Keratinocyte (primary cell): ENCODE results near the gene TERT. TPM values are rescaled to one million over a fixed set of nuclear protein-coding genes. Genes with fewer than 3 reads are reported as not detected.

ENCODE experiments used
- DNase-seq: peaks from one replicate; pipeline ENCODE4 v3.0.0-alpha.2; 2011; ENCODE audit warnings: low read depth, missing footprints, low spot score
- FAIRE-seq: peaks from 2 replicates; lab custom pipeline; 2011; peaks lifted over from hg19 to GRCh38; lab: Jason Lieb, UNC
- H2AFZ ChIP-seq: 2 replicates; pipeline ENCODE4 v1.6.0; 2012; ENCODE audit warnings: low read length, control low read depth, inconsistent platforms; ENCODE audit not compliant: control insufficient read depth
- H3K27ac ChIP-seq: 2 replicates; pipeline ENCODE4 v1.5.1; 2011; ENCODE audit warnings: low read length; ENCODE audit not compliant: control insufficient read depth, insufficient read depth
- H3K27me3 ChIP-seq: 3 replicates; pipeline ENCODE4 v1.6.0; 2011; ENCODE audit warnings: low read length; ENCODE audit not compliant: control insufficient read depth, insufficient read depth; ENCODE audit errors: extremely low read depth
- H3K36me3 ChIP-seq, 2 experiments: 2 replicates in 1 of 2; 3 replicates in 1 of 2; pipeline ENCODE4 v1.5.1; 2011; ENCODE audit warnings: low read length in 2 of 2, mild to moderate bottlenecking in 1 of 2; ENCODE audit not compliant: control insufficient read depth in 2 of 2, insufficient read depth in 2 of 2; ENCODE audit errors: extremely low read depth in 1 of 2
- H3K4me1 ChIP-seq: 3 replicates; pipeline ENCODE4 v1.5.1; 2011; ENCODE audit warnings: low read length; ENCODE audit not compliant: control insufficient read depth, insufficient read depth; ENCODE audit errors: extremely low read depth
- H3K4me2 ChIP-seq: 3 replicates; pipeline ENCODE4 v1.6.0; 2011; ENCODE audit warnings: low read depth, low read length; ENCODE audit not compliant: control insufficient read depth, insufficient read depth; ENCODE audit errors: extremely low read depth
- H3K4me3 ChIP-seq, 3 experiments: fragments of 200-600 bp in 1 of 3; sonication (generic) in 1 of 3; 2 replicates in 2 of 3; 3 replicates in 1 of 3; pipeline ENCODE4 v1.5.1; 2011 to 2016; ENCODE audit warnings: low read length in 3 of 3, mild to moderate bottlenecking in 3 of 3, control low read depth in 2 of 3, inconsistent platforms in 1 of 3, low read depth in 1 of 3, mixed read lengths in 1 of 3, mixed run types in 1 of 3, moderate library complexity in 1 of 3; ENCODE audit not compliant: control insufficient read depth in 2 of 3, insufficient read depth in 2 of 3; ENCODE audit errors: extremely low read depth in 1 of 3
- H3K79me2 ChIP-seq: 2 replicates; pipeline ENCODE4 v1.6.0; 2012; ENCODE audit warnings: low read length; ENCODE audit not compliant: control insufficient read depth, insufficient read depth
- H3K9ac ChIP-seq: 3 replicates; pipeline ENCODE4 v1.6.0; 2011; ENCODE audit warnings: low read length; ENCODE audit not compliant: control insufficient read depth, insufficient read depth; ENCODE audit errors: extremely low read depth
- H3K9me1 ChIP-seq: 3 replicates; pipeline ENCODE4 v1.6.0; 2011; ENCODE audit warnings: low read length; ENCODE audit not compliant: control insufficient read depth, insufficient read depth; ENCODE audit errors: extremely low read depth
- H3K9me3 ChIP-seq: 2 replicates; pipeline ENCODE4 v1.5.1; 2012; ENCODE audit warnings: low read depth, low read length; ENCODE audit not compliant: control insufficient read depth
- H4K20me1 ChIP-seq: 3 replicates; pipeline ENCODE4 v1.6.0; 2011; ENCODE audit warnings: low read length; ENCODE audit not compliant: control insufficient read depth, insufficient read depth; ENCODE audit errors: extremely low read depth
- EZH2 ChIP-seq: IDR thresholded peaks from one replicate; pipeline ENCODE4 v1.6.1; 2012; ENCODE audit warnings: inconsistent platforms, mild to moderate bottlenecking, low read length, moderate library complexity
- dilution Hi-C: fragments of 300-500 bp; cut with MboI; formaldehyde crosslinking; loops from one replicate; pipeline ENCODE4 v1.7.0; 2020; ENCODE audit warnings: low sequenced_read_pairs; ENCODE audit not compliant: extremely low pct_ligation_motif_present
- polyA plus RNA-seq, 5 experiments: library from polyadenylated mRNA; depleted of rRNA in 3 of 5; stranded (reverse) in 3 of 5; stranded (forward) in 1 of 5; unstranded in 1 of 5; fragments of >200 nt; gene quantifications; 1 replicate in 1 of 5; 2 replicates in 3 of 5; 3 replicates in 1 of 5; pipeline versions ENCODE4 v1.2.1 to v1.2.3, GENCODE V29; 2011 to 2012; ENCODE audit warnings: missing spikeins in 2 of 5, low read depth in 1 of 5, low replicate concordance in 1 of 5
- TF ChIP-seq, protein P1 (sequence below), 3 experiments: IDR thresholded peaks in 1 of 3; conservative IDR thresholded peaks in 1 of 3; optimal IDR thresholded peaks in 1 of 3; 2 replicates in 2 of 3; 3 replicates in 1 of 3; pipeline versions ENCODE3 to v1.5.1; 2011; ENCODE audit warnings: low read length in 3 of 3, mild to moderate bottlenecking in 3 of 3, moderate library complexity in 2 of 3, control low read depth in 1 of 3, inconsistent platforms in 1 of 3; ENCODE audit not compliant: insufficient read depth in 2 of 3; ENCODE audit errors: extremely low read depth in 1 of 3

The TERT gene
- polyA plus RNA-seq, 1 donor (not counting 4 experiments of a cell fraction or from before 2014, with no cell fraction given) = not detected

GRCh38 chr5:1216918-1217295 lies 78.0 kb downstream of the TERT start:
- DNase-seq (no peak), FAIRE-seq (no peak)
- H4K20me1 ChIP-seq = no peaks in the 10 kb centered on the region
- dilution Hi-C loops = no loop called here
- no peaks in the 10 kb centered on the region for H3K9me1 ChIP-seq
- no peak overlapping the region for H2AFZ ChIP-seq
- no peak overlapping the region for H3K9ac ChIP-seq
- no peaks in the 10 kb centered on the region for H3K36me3 ChIP-seq
- TF ChIP-seq EZH2 = no peak
- TF ChIP-seq, protein P1, sequence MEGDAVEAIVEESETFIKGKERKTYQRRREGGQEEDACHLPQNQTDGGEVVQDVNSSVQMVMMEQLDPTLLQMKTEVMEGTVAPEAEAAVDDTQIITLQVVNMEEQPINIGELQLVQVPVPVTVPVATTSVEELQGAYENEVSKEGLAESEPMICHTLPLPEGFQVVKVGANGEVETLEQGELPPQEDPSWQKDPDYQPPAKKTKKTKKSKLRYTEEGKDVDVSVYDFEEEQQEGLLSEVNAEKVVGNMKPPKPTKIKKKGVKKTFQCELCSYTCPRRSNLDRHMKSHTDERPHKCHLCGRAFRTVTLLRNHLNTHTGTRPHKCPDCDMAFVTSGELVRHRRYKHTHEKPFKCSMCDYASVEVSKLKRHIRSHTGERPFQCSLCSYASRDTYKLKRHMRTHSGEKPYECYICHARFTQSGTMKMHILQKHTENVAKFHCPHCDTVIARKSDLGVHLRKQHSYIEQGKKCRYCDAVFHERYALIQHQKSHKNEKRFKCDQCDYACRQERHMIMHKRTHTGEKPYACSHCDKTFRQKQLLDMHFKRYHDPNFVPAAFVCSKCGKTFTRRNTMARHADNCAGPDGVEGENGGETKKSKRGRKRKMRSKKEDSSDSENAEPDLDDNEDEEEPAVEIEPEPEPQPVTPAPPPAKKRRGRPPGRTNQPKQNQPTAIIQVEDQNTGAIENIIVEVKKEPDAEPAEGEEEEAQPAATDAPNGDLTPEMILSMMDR (optimal IDR thresholded peaks at IDR 0.05 in 1 of 3, IDR thresholded peaks at IDR 0.05 in 1 of 3, conservative IDR thresholded peaks at IDR 0.05 in 1 of 3; ENCODE audit: extremely low read depth in 1 of 3, insufficient read depth in 2 of 3, low read length in 3 of 3) = no peak
- H3K27ac ChIP-seq = no peak overlapping the region
- no peak overlapping the region for H3K4me2 ChIP-seq
- H3K79me2 ChIP-seq = no peaks in the 10 kb centered on the region
- H3K4me3 ChIP-seq = no peak overlapping the region
- peaks cover 17% of the 10 kb centered on the region for H3K9me3 ChIP-seq
- no peaks in the 10 kb centered on the region for H3K27me3 ChIP-seq
- no peaks in the 10 kb centered on the region for H3K4me1 ChIP-seq

GRCh38 chr5:1216211-1216917 lies 78.5 kb downstream of the TERT start:
- Histone ChIP-seq H3K9me1 (no peaks in the 10 kb centered on the region), H3K27me3 (no peaks in the 10 kb centered on the region), H3K4me2 (no peak overlapping the region), H3K9me3 (peaks cover 18% of the 10 kb centered on the region), H3K36me3 (no peaks in the 10 kb centered on the region), H4K20me1 (no peaks in the 10 kb centered on the region), H3K4me1 (no peaks in the 10 kb centered on the region), H3K27ac (no peak overlapping the region), H2AFZ (no peak overlapping the region), H3K4me3 (no peak overlapping the region), H3K9ac (no peak overlapping the region), H3K79me2 (no peaks in the 10 kb centered on the region)
- DNase-seq (no peak), FAIRE-seq (no peak)
- no peak for TF ChIP-seq EZH2
- dilution Hi-C loops = no loop called here
